Peyer's patch (tissue), 4 donors: Measurements from ENCODE around the gene PI4KA. TPM values are rescaled to one million over a fixed set of nuclear protein-coding genes. Genes with fewer than 3 reads are reported as not detected.
"Not testable (repeated sequence)": the region's sequence is repeated elsewhere in the genome, so short reads cannot be mapped to it uniquely, and the experiment has no call there.

ENCODE experiments used
- DNase-seq, 3 donors: peaks; one replicate each; pipeline ENCODE4 v3.0.0-alpha.2; 2017 to 2019
- H3K27ac ChIP-seq, 4 donors: fragments of 200-600 bp; sonication (generic); one replicate each; pipeline ENCODE4 v1.5.1; 2016 to 2019
- H3K27me3 ChIP-seq, 2 donors: fragments of 200-600 bp; sonication (generic); one replicate each; pipeline ENCODE4 v1.5.1; 2019
- H3K36me3 ChIP-seq, 3 donors: fragments of 200-600 bp; sonication (generic); one replicate each; pipeline ENCODE4 v1.5.1; 2016 to 2019
- H3K4me1 ChIP-seq, 4 donors: fragments of 200-600 bp; sonication (generic); one replicate each; pipeline ENCODE4 v1.5.1; 2016 to 2019
- H3K4me3 ChIP-seq, 4 donors: fragments of 200-600 bp; sonication (generic); 1 replicate in 3 of 4; 2 replicates in 1 of 4; pipeline ENCODE4 v1.5.1; 2016 to 2019; ENCODE audit warnings: mild to moderate bottlenecking in 1 of 4
- H3K9me3 ChIP-seq, 4 donors: fragments of 200-600 bp; sonication (generic); one replicate each; pipeline ENCODE4 v1.5.1; 2016 to 2019; ENCODE audit warnings: mild to moderate bottlenecking in 1 of 4
- POLR2A ChIP-seq, 2 donors: fragments of 450-650 bp; IDR thresholded peaks; one replicate each; pipeline ENCODE4 v1.5.1; 2017; ENCODE audit warnings: antibody characterized with exemption in 2 of 2, mild to moderate bottlenecking in 2 of 2, moderate library complexity in 2 of 2
- total RNA-seq, 4 donors: library from RNA; depleted of rRNA; stranded (reverse); fragments of >200 nt; gene quantifications; one replicate each; pipeline ENCODE4 v1.1.0, GENCODE V29; 2016
- TF ChIP-seq, protein P1 (sequence below), 6 experiments: fragments of 450-650 bp in 4 of 6; fragments of 200-600 bp in 2 of 6; sonication (generic) in 1 of 6; IDR thresholded peaks; one replicate each; pipeline ENCODE4 v1.5.1; 2017 to 2019; ENCODE audit warnings: antibody characterized with exemption in 6 of 6, mild to moderate bottlenecking in 3 of 6, moderate library complexity in 1 of 6

The PI4KA gene
- total RNA-seq, 4 donors from 2014 or later, result 99.7 to 184 (median 161) TPM

DNA sequence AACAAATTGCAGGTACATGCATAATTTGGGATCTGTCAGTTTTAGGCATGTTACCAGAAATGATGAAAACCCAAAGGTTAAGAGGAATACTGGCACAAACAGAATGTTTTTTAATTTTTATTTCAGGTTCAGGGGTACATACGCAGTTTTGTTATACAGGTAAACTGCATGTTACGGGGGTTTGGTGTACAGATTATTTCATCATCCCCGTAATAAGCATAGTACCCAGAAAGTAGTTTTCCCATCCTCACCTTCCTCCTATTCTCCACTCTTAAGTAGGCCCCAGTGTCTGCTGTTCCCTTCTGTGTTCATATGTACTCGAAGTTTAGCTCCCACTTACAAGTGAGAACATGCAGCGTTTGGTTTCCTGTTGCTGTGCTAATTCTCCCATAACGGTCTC, 33.0 kb downstream of the PI4KA start:
- Histone ChIP-seq H3K36me3 (peaks cover 0 to 73% (median 0%) of the 10 kb centered on the region in 3 donors), H3K27me3 (no peaks in the 10 kb centered on the region), H3K9me3 (no peaks in the 10 kb centered on the region), H3K4me1 (no peaks in the 10 kb centered on the region), H3K4me3 (no peak overlapping the region), H3K27ac (no peak overlapping the region)
- no peak for DNase-seq
- TF ChIP-seq, protein P1, sequence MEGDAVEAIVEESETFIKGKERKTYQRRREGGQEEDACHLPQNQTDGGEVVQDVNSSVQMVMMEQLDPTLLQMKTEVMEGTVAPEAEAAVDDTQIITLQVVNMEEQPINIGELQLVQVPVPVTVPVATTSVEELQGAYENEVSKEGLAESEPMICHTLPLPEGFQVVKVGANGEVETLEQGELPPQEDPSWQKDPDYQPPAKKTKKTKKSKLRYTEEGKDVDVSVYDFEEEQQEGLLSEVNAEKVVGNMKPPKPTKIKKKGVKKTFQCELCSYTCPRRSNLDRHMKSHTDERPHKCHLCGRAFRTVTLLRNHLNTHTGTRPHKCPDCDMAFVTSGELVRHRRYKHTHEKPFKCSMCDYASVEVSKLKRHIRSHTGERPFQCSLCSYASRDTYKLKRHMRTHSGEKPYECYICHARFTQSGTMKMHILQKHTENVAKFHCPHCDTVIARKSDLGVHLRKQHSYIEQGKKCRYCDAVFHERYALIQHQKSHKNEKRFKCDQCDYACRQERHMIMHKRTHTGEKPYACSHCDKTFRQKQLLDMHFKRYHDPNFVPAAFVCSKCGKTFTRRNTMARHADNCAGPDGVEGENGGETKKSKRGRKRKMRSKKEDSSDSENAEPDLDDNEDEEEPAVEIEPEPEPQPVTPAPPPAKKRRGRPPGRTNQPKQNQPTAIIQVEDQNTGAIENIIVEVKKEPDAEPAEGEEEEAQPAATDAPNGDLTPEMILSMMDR (IDR thresholded peaks at IDR 0.05), result no peak
- no peak for TF ChIP-seq POLR2A (IDR thresholded peaks at IDR 0.05)

DNA sequence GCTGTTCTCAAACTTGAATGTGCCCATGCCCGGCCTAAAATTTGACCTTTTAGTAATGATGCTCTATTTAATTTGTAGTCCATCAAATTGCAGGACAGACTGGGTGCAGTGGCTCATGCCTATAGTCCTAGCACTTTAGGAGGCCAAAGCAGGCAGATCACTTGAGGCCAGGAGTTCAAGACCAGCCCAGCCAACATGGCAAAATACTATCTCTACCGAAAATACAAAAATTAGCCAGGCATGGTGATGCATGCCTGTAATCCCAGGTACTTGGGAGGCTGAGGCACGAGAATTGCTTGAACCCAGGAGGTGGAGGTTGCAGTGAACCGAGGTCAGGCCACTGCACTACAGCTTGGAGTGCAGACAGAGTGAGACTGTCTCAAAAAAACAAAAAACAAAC, 33.4 kb downstream of the PI4KA start:
- not testable (repeated sequence) for H3K9me3 ChIP-seq

DNA sequence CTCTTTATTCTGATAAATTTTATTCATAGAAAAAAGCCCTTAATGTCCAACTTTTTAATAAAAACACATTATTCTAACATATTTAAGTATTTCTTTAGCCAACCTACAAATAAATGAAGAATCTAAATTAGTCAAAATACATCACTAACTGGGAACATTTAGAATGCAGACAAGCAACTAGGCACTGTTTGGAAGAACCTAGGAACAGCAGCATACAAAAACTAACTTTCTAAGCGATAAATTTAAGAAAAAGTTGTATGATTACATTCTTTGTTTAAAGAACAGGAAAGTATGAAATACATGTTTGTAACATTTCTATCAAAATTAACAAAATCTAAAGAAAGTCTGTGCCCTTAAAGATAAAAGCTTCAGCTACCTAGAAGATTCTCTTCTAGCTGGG, 35.3 kb downstream of the PI4KA start:
- TF ChIP-seq, protein P1 (IDR thresholded peaks at IDR 0.05), result no peak
- TF ChIP-seq POLR2A (IDR thresholded peaks at IDR 0.05), result no peak
- Histone ChIP-seq H3K36me3 (peaks cover 0 to 86% (median 0%) of the 10 kb centered on the region in 3 donors), H3K4me1 (no peaks in the 10 kb centered on the region), H3K27ac (no peak overlapping the region), H3K9me3 (no peaks in the 10 kb centered on the region), H3K27me3 (no peaks in the 10 kb centered on the region), H3K4me3 (no peak overlapping the region)
- DNase-seq, result no peak

More for the DNA sequence above, 33.4 kb downstream of the PI4KA start:
- not testable (repeated sequence) for H3K27me3 ChIP-seq, H3K4me3 ChIP-seq, H3K4me1 ChIP-seq, H3K27ac ChIP-seq
- peaks cover 0 to 73% (median 0%) of the 10 kb centered on the region in 3 donors for H3K36me3 ChIP-seq
- DNase-seq, result peak in 1 of 3 donors; percentile 22

DNA sequence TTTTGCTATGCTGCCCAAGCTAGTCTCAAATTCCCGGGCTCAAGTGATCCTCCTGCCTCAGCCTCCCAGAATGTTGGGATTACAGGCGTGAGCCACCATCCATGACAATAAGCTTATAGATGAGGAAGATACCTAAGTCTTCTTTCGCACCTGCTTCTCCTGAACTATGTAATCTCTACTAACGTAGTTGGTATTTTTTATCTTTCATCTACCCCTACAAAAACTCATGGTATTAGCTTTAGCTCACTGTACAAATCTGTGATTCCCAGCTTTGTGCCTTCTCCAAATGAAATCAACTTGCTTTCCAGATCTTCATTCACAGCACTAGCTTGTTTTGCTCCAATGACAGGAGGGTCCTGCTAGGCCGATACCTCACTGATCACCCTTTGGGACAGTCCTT, 36.4 kb downstream of the PI4KA start:
- no peaks in the 10 kb centered on the region for H3K4me1 ChIP-seq
- DNase-seq, result peak in 1 of 3 donors; percentile 4
- H3K27ac ChIP-seq, result no peak overlapping the region
- no peak overlapping the region for H3K4me3 ChIP-seq
- no peaks in the 10 kb centered on the region for H3K9me3 ChIP-seq
- no peak for TF ChIP-seq POLR2A (IDR thresholded peaks at IDR 0.05)
- TF ChIP-seq, protein P1 (IDR thresholded peaks at IDR 0.05), result no peak
- no peaks in the 10 kb centered on the region for H3K27me3 ChIP-seq
- H3K36me3 ChIP-seq, result peaks cover 0 to 85% (median 0%) of the 10 kb centered on the region in 3 donors

DNA sequence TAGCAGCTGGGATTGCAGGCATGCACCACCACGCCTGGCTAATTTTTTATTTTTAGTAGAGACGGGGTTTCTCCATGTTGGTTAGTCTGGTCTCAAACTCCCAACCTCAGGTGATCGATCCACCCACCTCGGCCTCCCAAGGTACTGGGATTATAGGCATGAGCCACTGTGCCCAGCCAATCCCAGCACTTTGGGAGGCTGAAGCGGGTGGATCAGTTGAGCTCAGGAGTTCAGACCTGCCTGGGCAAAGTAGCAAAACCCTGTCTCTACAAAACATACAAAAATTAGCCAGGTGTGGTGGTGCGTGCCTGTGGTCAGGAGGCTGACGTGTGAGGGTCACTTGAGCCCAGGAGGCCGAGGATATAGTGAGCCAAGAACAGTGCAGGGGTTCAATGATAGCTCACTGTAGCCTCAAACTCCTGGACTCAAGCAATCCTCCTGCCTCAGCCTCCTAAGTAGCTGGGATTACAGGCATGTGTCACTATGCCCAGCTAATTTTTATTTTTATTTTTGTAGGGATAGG, 36.8 kb downstream of the PI4KA start:
- peaks cover 0 to 85% (median 0%) of the 10 kb centered on the region in 3 donors for H3K36me3 ChIP-seq
- not testable (repeated sequence) for H3K4me1 ChIP-seq, H3K27me3 ChIP-seq, H3K9me3 ChIP-seq, H3K27ac ChIP-seq, H3K4me3 ChIP-seq
- DNase-seq, result peak in 1 of 3 donors; percentile 15

DNA sequence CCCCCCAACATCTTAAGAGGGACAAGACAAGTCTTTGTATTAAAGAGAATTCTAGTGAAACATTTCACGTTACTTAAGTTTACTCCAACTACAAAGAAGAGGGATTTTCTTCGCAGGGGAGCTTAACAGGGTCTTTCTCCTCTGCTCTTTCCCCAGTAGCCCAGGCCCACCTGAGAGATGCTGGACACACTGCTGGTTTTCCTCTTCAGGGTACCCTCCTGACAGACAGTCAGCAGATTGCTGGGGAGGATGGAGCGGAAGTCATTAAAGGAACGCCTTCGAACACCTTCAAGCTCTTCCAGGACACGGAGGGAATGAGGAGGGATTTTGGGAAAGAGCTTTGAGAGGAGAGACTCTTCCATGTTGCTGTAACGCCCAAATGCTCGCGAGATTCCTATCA, 39.1 kb downstream of the PI4KA start:
- Histone ChIP-seq H3K36me3 (peaks cover 0 to 92% (median 0%) of the 10 kb centered on the region in 3 donors), H3K4me1 (no peaks in the 10 kb centered on the region), H3K27ac (no peak overlapping the region), H3K9me3 (no peaks in the 10 kb centered on the region), H3K27me3 (no peaks in the 10 kb centered on the region), H3K4me3 (no peak overlapping the region)
- TF ChIP-seq, protein P1 (IDR thresholded peaks at IDR 0.05), result no peak
- no peak for TF ChIP-seq POLR2A (IDR thresholded peaks at IDR 0.05)
- peak in 1 of 3 donors; percentile 19 for DNase-seq

DNA sequence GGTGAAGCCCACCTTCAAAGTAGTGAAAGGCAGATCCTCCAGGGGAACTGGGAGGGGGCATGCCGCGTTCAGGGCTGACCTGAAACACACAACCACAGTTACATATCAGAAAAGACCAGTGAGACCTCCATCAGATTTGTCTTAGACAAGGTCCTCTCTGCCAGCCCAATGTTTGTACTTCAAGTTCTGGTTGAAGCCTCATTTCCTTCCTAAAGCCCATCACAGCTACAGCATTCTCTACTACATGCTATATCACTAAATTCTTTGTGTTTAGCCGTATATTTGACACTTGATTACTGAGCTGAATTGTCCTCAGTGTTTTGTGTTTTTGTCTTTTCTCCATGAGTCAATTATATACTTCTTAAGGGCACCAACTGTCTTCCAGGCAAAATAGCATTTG, 40.1 kb downstream of the PI4KA start:
- Histone ChIP-seq H3K4me3 (no peak overlapping the region), H3K27me3 (no peaks in the 10 kb centered on the region), H3K9me3 (no peaks in the 10 kb centered on the region), H3K4me1 (no peaks in the 10 kb centered on the region), H3K36me3 (peaks cover 0 to 92% (median 0%) of the 10 kb centered on the region in 3 donors), H3K27ac (no peak overlapping the region)
- peak in 1 of 3 donors; percentile 0 for DNase-seq
- TF ChIP-seq, protein P1 (IDR thresholded peaks at IDR 0.05), result no peak
- TF ChIP-seq POLR2A (IDR thresholded peaks at IDR 0.05), result no peak
